GM19324 (cell line): Measurements from ENCODE around the gene DDB1.
A peak's percentile ranks its signal among the peaks of the same experiment; 100 is the strongest.

ENCODE experiments used
- ATAC-seq: cut with Tn5 transposase; IDR thresholded peaks from one replicate; pipeline ENCODE4 v1.9.1; 2021; ENCODE audit warnings: mild to moderate bottlenecking, moderate library complexity; ENCODE audit not compliant: unreplicated experiment, low FRiP score

The DDB1 gene

GRCh38 chr11:61332797-61333549, at the start of gene DDB1, which contains the start of gene TKFC:
TSS of gene DDB1 (minus strand) at chr11:61333105. CDS start at chr11:61332968, 137 bp downstream.
TSS of gene TKFC (plus strand) at chr11:61333228. CDS start at chr11:61334729, 1,501 bp downstream.
- ATAC-seq = peak; percentile 86

GRCh38 chr11:61380884-61381283, 48.0 kb upstream of the DDB1 start:
- ATAC-seq = no peak

GRCh38 chr11:61378713-61379313, 45.9 kb upstream of the DDB1 start:
- ATAC-seq = no peak

GRCh38 chr11:61377461-61378160, 44.7 kb upstream of the DDB1 start:
- ATAC-seq = no peak

GRCh38 chr11:61375761-61376108, 42.8 kb upstream of the DDB1 start:
- no peak for ATAC-seq

- no peak for ATAC-seq
These were observed 39.9 kb upstream of the DDB1 start for GRCh38 chr11:61372659-61373420.

- ATAC-seq = no peak
These were observed 37.6 kb upstream of the DDB1 start for GRCh38 chr11:61370349-61371005.

- no peak for ATAC-seq
These were observed 36.8 kb upstream of the DDB1 start for GRCh38 chr11:61369372-61370348.

- no peak for ATAC-seq
These were observed 35.7 kb upstream of the DDB1 start for GRCh38 chr11:61368646-61369045.

GRCh38 chr11:61367406-61367805, 34.5 kb upstream of the DDB1 start:
- ATAC-seq = no peak

GRCh38 chr11:61364012-61364675, 31.2 kb upstream of the DDB1 start:
- no peak for ATAC-seq

- ATAC-seq = no peak
These were observed 29.6 kb upstream of the DDB1 start for GRCh38 chr11:61362542-61362875.

GRCh38 chr11:61361741-61362541, 29.0 kb upstream of the DDB1 start, which contains the start of the genes CYB561A3 and TMEM138:
TSS of gene CYB561A3 (minus strand) at chr11:61361882. CDS start at chr11:61356713, 5,169 bp downstream.
TSS of gene TMEM138 (plus strand) at chr11:61362374. CDS start at chr11:61364391, 2,017 bp downstream.
- peak; percentile 94 for ATAC-seq

- no peak for ATAC-seq
These were observed 28.4 kb upstream of the DDB1 start for GRCh38 chr11:61361237-61361740.

GRCh38 chr11:61359516-61359915, 26.6 kb upstream of the DDB1 start:
- no peak for ATAC-seq

GRCh38 chr11:61358566-61358965, 25.7 kb upstream of the DDB1 start:
- no peak for ATAC-seq

- no peak for ATAC-seq
These were observed 25.0 kb upstream of the DDB1 start for GRCh38 chr11:61357894-61358239.
